Uterus (tissue), 4 donors: ENCODE measurements around the gene TTC22. TPM values are rescaled to one million over a fixed set of nuclear protein-coding genes. Genes with fewer than 3 reads are reported as not detected.

Experiments used
- DNase-seq, 2 donors: peaks; one replicate each; pipeline ENCODE4 v3.0.0-alpha.2; 2019 to 2020
- H3K27ac ChIP-seq, 2 donors: fragments of 200-600 bp; sonication (generic); 1 replicate in 1 of 2; 2 replicates in 1 of 2; pipeline ENCODE4 v1.5.1; 2016 to 2018
- H3K27me3 ChIP-seq, 2 donors: fragments of 200-600 bp; sonication (generic); one replicate each; pipeline ENCODE4 v1.5.1; 2018 to 2019; ENCODE audit warnings: control low read depth in 1 of 2
- H3K36me3 ChIP-seq, 2 donors: fragments of 200-600 bp; sonication (generic); one replicate each; pipeline ENCODE4 v1.5.1; 2019; ENCODE audit warnings: control low read depth in 1 of 2
- H3K4me1 ChIP-seq, 2 donors: fragments of 200-600 bp; sonication (generic); one replicate each; pipeline ENCODE4 v1.5.1; 2018 to 2019; ENCODE audit warnings: control low read depth in 1 of 2
- H3K4me3 ChIP-seq, 2 donors: fragments of 200-600 bp; sonication (generic); 1 replicate in 1 of 2; 2 replicates in 1 of 2; pipeline ENCODE4 v1.5.1; 2018 to 2019; ENCODE audit warnings: mild to moderate bottlenecking in 1 of 2
- H3K9me3 ChIP-seq, 2 donors: fragments of 200-600 bp; sonication (generic); one replicate each; pipeline ENCODE4 v1.5.1; 2019; ENCODE audit warnings: control low read depth in 1 of 2
- CTCF ChIP-seq, 4 experiments: fragments of 200-600 bp in 2 of 4; fragments of 450-650 bp in 2 of 4; sonication (generic) in 2 of 4; IDR thresholded peaks; one replicate each; pipeline ENCODE4 v1.5.1; 2016 to 2019; ENCODE audit warnings: antibody characterized with exemption in 4 of 4, mild to moderate bottlenecking in 2 of 4, moderate library complexity in 1 of 4
- POLR2A ChIP-seq, 2 donors: fragments of 450-650 bp; IDR thresholded peaks; one replicate each; pipeline ENCODE4 v1.6.1; 2016; ENCODE audit warnings: antibody characterized with exemption in 2 of 2, mild to moderate bottlenecking in 1 of 2, moderate library complexity in 1 of 2
- intact Hi-C: fragments of 100-400 bp; cut with DNase I; formaldehyde crosslinking; loops from one replicate; pipeline ENCODE4 v1.15.1; 2023; ENCODE audit warnings: low total_unique reads
- total RNA-seq, 4 donors: library from RNA; depleted of rRNA in 3 of 4; stranded (reverse); fragments of >200 nt in 3 of 4; gene quantifications; one replicate each; pipeline versions ENCODE4 v1.1.0 to v1.2.4, GENCODE V29; 2014 to 2023
- donor health status: DM: yes; HTN: yes; CAD: no.

Gene TTC22
- total RNA-seq, 4 donors from 2014 or later = 3.2 to 5.3 TPM; not detected in 2

DNA sequence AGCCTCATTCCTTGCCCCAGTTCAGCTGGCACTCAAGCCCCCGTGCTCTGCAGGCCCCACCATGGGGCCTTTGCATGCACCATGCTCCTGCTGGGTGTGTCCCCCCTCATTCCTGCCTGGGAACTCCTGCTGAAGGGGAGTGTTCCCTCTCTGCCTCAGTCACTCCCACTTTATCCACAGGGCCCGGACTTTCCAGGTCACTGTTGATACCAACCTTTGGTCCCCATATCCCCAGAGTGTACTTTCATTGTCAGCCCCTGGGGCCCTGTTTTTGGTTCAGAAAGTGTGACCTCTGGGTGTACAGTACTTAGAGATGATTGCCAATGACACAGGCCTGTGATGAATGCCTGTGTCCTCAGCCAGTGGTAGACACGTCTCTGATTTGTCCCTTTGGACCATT, 2.9 kb downstream of the TTC22 start:
- TF ChIP-seq CTCF (IDR thresholded peaks at IDR 0.05) (no peak), POLR2A (IDR thresholded peaks at IDR 0.05) (no peak)
- Histone ChIP-seq H3K4me1 (no peaks in the 10 kb centered on the region), H3K27ac (no peak overlapping the region), H3K9me3 (no peaks in the 10 kb centered on the region), H3K27me3 (no peaks in the 10 kb centered on the region), H3K4me3 (no peak overlapping the region), H3K36me3 (no peaks in the 10 kb centered on the region)
- intact Hi-C loops = no loop called here
- no peak for DNase-seq

DNA sequence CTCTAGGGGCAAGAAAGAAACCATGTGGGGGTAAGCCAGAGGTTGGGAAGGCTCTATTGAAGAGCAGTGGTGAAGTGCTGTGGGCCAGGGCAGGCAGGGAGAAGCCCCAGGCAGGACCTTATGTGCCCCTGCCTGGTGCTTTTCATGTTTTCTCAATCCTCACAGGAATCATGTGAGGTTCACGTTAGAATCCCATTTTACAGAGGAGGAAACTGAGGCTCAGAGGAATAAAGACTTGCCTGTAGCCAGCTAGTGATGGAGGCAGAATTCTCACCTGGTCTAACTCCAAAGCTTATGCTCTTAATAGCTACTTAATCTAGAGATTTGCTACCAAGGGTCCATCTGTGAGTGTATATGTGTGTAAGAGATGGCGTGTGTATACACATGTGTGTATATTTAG, 4.2 kb downstream of the TTC22 start:
- Histone ChIP-seq H3K9me3 (peaks cover 0 to 4% of the 10 kb centered on the region in 2 donors), H3K4me3 (no peak overlapping the region), H3K27me3 (no peaks in the 10 kb centered on the region), H3K27ac (no peak overlapping the region), H3K4me1 (no peaks in the 10 kb centered on the region), H3K36me3 (no peaks in the 10 kb centered on the region)
- intact Hi-C loops = no loop called here
- TF ChIP-seq POLR2A (IDR thresholded peaks at IDR 0.05) = no peak
- no peak for TF ChIP-seq CTCF (IDR thresholded peaks at IDR 0.05)
- DNase-seq = no peak

- Histone ChIP-seq H3K27ac (no peak overlapping the region), H3K36me3 (no peaks in the 10 kb centered on the region), H3K9me3 (peaks cover 0 to 7% of the 10 kb centered on the region in 2 donors), H3K4me1 (no peaks in the 10 kb centered on the region), H3K4me3 (no peak overlapping the region), H3K27me3 (no peaks in the 10 kb centered on the region)
- no peak for TF ChIP-seq POLR2A (IDR thresholded peaks at IDR 0.05)
- TF ChIP-seq CTCF (IDR thresholded peaks at IDR 0.05) = no peak
- no peak for DNase-seq
- intact Hi-C loops = no loop called here
Observed at GRCh38 chr1:54795841-54796468, 5.2 kb downstream of the TTC22 start.

GRCh38 chr1:54795356-54795665, 5.8 kb downstream of the TTC22 start:
- no peak overlapping the region for H3K27ac ChIP-seq
- no peaks in the 10 kb centered on the region for H3K27me3 ChIP-seq
- peaks cover 0 to 7% of the 10 kb centered on the region in 2 donors for H3K9me3 ChIP-seq
- no peaks in the 10 kb centered on the region for H3K4me1 ChIP-seq
- H3K36me3 ChIP-seq = no peaks in the 10 kb centered on the region
- no peak for DNase-seq
- intact Hi-C loops = no loop called here
- H3K4me3 ChIP-seq = no peak overlapping the region
- TF ChIP-seq POLR2A (IDR thresholded peaks at IDR 0.05) (no peak), CTCF (IDR thresholded peaks at IDR 0.05) (no peak)

GRCh38 chr1:54794451-54795355, 6.4 kb downstream of the TTC22 start:
- no peak overlapping the region for H3K4me3 ChIP-seq
- H3K4me1 ChIP-seq = no peaks in the 10 kb centered on the region
- TF ChIP-seq CTCF (IDR thresholded peaks at IDR 0.05) = no peak
- no peak for TF ChIP-seq POLR2A (IDR thresholded peaks at IDR 0.05)
- intact Hi-C loops = no loop called here
- H3K9me3 ChIP-seq = peaks cover 0 to 7% of the 10 kb centered on the region in 2 donors
- no peak overlapping the region for H3K27ac ChIP-seq
- DNase-seq = no peak
- no peaks in the 10 kb centered on the region for H3K36me3 ChIP-seq
- no peaks in the 10 kb centered on the region for H3K27me3 ChIP-seq
